Measurements from ENCODE around the gene UHRF1.
A peak's percentile ranks its signal among the peaks of the same experiment; 100 is the strongest.

UHRF1 gene

GRCh38 chr19:4902796-4903195, 6.5 kb upstream of the UHRF1 start, which contains the start of gene ARRDC5:
ARRDC5 (minus strand) TSS chr19:4902896; CDS start chr19:4902825, 71 bp downstream.
- DNase-seq, result no peak

- DNase-seq, result no peak
Measured at GRCh38 chr19:4904481-4904880, 4.8 kb upstream of the UHRF1 start.

- no peak for DNase-seq
Measured at GRCh38 chr19:4906963-4907362, 2.3 kb upstream of the UHRF1 start.

GRCh38 chr19:4908360-4908759, 941 bp upstream of the UHRF1 start:
- DNase-seq, result no peak

- no peak for DNase-seq
Measured at GRCh38 chr19:4908781-4909155, 533 bp upstream of the UHRF1 start.

GRCh38 chr19:4909897-4910593, 744 bp downstream of the UHRF1 start:
- DNase-seq, result peak; percentile 90

- no peak for DNase-seq
Measured at GRCh38 chr19:4910594-4911281, 1.4 kb downstream of the UHRF1 start.

GRCh38 chr19:4911314-4911713, 2.0 kb downstream of the UHRF1 start:
- DNase-seq, result no peak

GRCh38 chr19:4911786-4912672, 2.7 kb downstream of the UHRF1 start:
- peak; percentile 62 for DNase-seq

- DNase-seq, result no peak
Measured at GRCh38 chr19:4913996-4914735, 4.9 kb downstream of the UHRF1 start.

- peak; percentile 75 for DNase-seq
Measured at GRCh38 chr19:4914736-4915501, 5.6 kb downstream of the UHRF1 start.

GRCh38 chr19:4916292-4917082, 7.2 kb downstream of the UHRF1 start:
- peak; percentile 39 for DNase-seq

GRCh38 chr19:4922530-4923275, 13.4 kb downstream of the UHRF1 start:
- DNase-seq, result no peak

- no peak for DNase-seq
Measured at GRCh38 chr19:4923276-4923747, 14.0 kb downstream of the UHRF1 start.

GRCh38 chr19:4929186-4929585, 19.9 kb downstream of the UHRF1 start:
- no peak for DNase-seq

- DNase-seq, result no peak
Measured at GRCh38 chr19:4930664-4931063, 21.4 kb downstream of the UHRF1 start.

- DNase-seq, result no peak
Measured at GRCh38 chr19:4932711-4933110, 23.4 kb downstream of the UHRF1 start.

GRCh38 chr19:4933528-4933927, 24.2 kb downstream of the UHRF1 start:
- no peak for DNase-seq

- no peak for DNase-seq
Measured at GRCh38 chr19:4935444-4935843, 26.1 kb downstream of the UHRF1 start.

- DNase-seq, result no peak
Measured at GRCh38 chr19:4937060-4937459, 27.8 kb downstream of the UHRF1 start.
